IMR-90 (cell line): ENCODE results near the gene LOX.

Source experiments
- POLR2A ChIP-seq: IDR thresholded peaks from 2 replicates; pipeline ENCODE4 v1.6.1; 2012; ENCODE audit warnings: mild to moderate bottlenecking, low read depth, low read length
- SMC3 ChIP-seq: fragments of 150-350 bp; IDR thresholded peaks from 2 replicates; pipeline ENCODE4 v1.6.1; 2016; ENCODE audit warnings: low read depth, mild to moderate bottlenecking, antibody characterized with exemption, low read length, moderate library complexity
- TF ChIP-seq, protein P1 (sequence below): conservative IDR thresholded peaks from 2 replicates; pipeline ENCODE4 v1.5.1; 2012; ENCODE audit warnings: mild to moderate bottlenecking, low read depth, low read length, improper control_type of control experiment

DNA sequence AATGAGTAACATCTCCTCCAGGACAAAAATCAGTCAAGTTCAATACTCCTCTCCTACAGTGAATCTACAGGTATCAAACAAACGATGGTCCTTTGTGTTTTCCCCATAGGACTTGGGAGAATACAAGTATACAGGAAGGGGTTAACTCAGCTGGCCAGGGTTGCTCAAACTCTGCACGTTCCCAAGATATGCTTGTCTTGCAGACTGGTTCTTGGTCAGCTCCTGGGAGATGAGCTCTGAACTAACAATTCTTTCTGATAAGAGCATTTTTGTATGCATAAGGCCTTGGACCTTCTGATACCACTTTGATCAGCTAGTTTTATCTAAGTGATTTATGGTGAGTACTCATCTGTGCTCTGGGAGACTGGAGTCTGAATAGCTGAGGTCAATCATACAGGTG lies 42.1 kb downstream of the LOX start:
- TF ChIP-seq, protein P1, sequence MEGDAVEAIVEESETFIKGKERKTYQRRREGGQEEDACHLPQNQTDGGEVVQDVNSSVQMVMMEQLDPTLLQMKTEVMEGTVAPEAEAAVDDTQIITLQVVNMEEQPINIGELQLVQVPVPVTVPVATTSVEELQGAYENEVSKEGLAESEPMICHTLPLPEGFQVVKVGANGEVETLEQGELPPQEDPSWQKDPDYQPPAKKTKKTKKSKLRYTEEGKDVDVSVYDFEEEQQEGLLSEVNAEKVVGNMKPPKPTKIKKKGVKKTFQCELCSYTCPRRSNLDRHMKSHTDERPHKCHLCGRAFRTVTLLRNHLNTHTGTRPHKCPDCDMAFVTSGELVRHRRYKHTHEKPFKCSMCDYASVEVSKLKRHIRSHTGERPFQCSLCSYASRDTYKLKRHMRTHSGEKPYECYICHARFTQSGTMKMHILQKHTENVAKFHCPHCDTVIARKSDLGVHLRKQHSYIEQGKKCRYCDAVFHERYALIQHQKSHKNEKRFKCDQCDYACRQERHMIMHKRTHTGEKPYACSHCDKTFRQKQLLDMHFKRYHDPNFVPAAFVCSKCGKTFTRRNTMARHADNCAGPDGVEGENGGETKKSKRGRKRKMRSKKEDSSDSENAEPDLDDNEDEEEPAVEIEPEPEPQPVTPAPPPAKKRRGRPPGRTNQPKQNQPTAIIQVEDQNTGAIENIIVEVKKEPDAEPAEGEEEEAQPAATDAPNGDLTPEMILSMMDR, result no peak
- TF ChIP-seq POLR2A (no peak), SMC3 (no peak)
